ENCODE results near the gene FOXO4.

FOXO4 gene

DNA sequence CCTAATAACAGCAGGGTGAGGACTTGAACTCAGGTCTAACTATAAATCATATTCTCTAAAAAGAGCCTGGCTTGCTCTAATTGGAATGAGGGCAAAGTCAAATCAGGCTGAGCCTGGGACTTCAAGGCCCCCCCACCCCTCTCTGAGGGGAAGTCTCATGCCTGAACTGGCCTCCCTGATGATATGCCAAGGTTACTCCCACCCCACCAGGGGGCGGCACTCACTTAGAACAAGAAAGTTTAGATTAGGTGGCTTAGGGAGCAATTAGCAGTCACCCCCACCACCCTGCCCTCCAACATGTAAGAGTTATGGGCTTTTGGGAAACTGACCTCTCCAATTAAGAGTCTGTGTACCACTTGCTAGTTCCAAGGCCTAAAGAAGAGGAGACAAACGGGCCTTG, 2.7 kb downstream of the FOXO4 start:
- DNase-seq (ENCODE audit: low read depth, low spot score), result no peak
- no peak overlapping the region for H3K27ac ChIP-seq

DNA sequence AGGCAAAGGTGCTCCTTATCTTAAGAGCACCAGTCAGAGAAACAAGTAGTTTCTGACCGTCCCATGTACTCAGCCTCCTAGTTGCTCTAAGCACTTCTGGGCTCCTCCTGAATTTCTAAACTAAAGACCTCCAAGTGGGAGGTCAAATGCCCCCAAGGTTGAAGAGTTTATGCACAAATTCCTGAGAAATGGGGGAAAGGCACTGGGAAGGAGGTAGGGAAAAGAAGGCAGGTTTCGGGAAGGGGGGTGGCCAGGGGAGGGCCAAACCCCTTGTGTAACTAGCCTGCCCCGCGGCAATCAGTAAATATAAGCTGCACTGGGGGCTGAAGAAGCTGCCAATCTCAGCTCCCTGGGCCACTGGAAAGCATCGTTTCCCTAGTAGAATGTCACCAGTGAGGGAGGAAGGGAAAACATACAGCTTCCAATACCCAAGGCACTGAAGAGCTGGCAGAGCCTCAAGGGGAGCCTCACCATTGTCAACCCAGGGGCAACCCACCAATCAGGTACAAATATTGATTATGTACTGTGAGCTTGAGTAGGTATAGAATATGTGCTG, 3.4 kb downstream of the FOXO4 start:
- no peak overlapping the region for H3K27ac ChIP-seq
- DNase-seq (ENCODE audit: low read depth, low spot score), result no peak

DNA sequence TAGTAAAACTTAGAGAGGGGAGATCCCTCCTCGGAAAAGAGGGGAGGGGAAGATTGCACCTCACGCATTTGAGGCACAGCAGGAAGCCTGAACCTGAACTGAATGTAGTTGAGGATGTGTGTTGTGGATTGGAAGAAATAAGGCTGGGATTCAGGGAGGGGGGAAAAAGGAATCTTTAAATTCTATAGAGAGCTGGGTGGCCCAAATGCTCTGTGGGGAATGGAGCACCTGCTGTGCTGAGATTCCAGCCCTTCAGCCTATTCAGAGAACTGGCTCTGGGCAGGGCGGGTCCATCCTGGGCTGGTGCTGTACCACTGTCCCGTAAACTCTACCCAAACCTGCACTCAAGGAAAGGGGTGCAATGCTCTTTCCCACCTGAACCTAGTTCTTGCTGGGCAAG, 4.1 kb downstream of the FOXO4 start:
- H3K27ac ChIP-seq, result no peak overlapping the region

DNA sequence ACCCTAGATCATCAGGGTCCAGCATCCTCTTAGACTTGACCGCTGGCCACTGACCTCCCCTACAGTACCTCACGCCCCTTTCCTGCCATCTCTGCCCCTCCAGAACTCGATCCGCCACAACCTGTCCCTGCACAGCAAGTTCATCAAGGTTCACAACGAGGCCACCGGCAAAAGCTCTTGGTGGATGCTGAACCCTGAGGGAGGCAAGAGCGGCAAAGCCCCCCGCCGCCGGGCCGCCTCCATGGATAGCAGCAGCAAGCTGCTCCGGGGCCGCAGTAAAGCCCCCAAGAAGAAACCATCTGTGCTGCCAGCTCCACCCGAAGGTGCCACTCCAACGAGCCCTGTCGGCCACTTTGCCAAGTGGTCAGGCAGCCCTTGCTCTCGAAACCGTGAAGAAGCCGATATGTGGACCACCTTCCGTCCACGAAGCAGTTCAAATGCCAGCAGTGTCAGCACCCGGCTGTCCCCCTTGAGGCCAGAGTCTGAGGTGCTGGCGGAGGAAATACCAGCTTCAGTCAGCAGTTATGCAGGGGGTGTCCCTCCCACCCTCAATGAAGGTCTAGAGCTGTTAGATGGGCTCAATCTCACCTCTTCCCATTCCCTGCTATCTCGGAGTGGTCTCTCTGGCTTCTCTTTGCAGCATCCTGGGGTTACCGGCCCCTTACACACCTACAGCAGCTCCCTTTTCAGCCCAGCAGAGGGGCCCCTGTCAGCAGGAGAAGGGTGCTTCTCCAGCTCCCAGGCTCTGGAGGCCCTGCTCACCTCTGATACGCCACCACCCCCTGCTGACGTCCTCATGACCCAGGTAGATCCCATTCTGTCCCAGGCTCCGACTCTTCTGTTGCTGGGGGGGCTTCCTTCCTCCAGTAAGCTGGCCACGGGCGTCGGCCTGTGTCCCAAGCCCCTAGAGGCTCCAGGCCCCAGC, 5.2 kb downstream of the FOXO4 start:
- no peak overlapping the region for H3K27ac ChIP-seq
- DNase-seq (ENCODE audit: low read depth, low spot score), result no peak

More for the DNA sequence above, 4.1 kb downstream of the FOXO4 start:
- DNase-seq (ENCODE audit: low read depth, low spot score), result no peak

DNA sequence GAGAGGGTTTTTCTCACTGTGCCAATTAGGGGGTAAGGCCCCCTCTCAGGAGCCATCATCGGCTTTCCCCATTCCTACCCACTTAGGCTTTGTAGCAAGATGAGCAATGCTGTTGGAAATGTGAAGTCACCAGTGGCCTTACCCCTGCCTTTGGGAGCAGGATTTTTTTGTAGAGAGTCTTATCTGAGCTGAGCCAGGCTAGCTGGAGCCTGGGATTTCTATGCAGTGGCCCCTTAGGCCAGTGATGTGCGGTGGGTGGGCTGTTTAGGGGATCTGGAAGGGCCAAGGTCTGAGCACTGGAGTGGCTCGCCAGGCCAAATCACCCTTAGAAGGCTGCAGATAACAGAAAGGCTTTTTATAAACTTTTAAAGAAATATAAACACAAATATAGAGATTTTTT, 6.6 kb downstream of the FOXO4 start:
- no peak for DNase-seq (ENCODE audit: low read depth, low spot score)
- no peak overlapping the region for H3K27ac ChIP-seq

DNA sequence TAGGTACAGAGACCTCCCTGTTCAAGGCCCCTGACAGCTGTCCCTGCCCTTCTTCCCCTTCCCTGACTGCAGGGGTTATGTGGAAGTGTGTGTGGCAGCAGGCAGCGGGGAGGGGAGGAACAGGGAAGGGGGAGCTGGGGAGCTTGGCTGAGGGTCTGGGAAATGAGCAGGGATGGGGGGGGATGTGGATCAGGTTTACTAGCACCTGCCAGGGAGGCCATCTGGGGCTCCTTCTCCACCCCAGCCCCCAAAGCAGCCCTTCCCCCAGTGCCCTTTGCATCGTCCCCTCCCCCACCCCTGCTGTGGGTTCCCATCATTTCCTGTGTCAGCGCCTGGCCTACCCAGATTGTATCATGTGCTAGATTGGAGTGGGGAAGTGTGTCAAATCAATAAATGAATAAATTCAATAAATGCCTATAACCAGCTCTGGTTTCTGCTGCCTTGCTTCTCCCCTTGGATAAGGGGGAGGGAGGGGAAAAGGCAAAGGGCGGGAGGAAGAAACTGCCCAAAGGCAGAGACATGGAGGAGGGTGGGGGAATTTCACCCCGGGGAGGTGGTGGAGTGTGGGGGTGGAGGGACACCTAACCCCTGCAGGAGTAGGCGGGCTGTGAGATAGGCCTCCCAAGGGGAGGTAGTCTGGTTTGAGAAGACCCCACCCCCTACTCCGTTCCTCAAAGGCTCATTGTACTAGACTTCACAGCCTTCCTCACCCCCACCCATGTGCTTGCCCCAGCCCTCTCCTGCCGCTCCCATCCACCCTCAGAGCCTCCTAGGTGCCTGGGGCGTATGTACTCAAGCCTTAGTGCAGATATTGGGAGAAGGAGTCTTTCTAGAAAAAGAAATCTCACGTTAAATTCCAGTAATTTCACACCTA, 7.7 kb downstream of the FOXO4 start:
- DNase-seq (ENCODE audit: low read depth, low spot score), result no peak
- no peak overlapping the region for H3K27ac ChIP-seq

DNA sequence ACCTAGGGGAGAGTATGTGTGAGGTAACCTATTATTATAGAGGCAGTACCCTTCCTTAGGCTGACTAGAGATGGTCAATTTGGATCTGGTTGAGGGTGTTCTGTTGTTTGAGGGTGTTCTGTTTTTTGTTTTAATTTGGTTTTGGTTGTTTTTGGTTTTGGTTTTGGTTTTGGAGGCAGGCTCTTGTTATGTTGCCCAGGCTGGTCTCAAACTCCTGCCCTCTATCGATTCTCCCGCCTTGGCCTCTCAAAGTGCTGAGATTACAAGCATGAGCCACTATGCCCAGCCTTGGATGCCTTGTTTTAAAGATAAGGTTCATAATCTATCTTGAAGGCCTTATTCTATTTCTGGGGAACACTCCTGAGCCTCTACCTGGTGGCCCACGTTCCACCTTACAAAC, 10.0 kb downstream of the FOXO4 start:
- H3K27ac ChIP-seq, result no peak overlapping the region
- no peak for DNase-seq (ENCODE audit: low read depth, low spot score)

DNA sequence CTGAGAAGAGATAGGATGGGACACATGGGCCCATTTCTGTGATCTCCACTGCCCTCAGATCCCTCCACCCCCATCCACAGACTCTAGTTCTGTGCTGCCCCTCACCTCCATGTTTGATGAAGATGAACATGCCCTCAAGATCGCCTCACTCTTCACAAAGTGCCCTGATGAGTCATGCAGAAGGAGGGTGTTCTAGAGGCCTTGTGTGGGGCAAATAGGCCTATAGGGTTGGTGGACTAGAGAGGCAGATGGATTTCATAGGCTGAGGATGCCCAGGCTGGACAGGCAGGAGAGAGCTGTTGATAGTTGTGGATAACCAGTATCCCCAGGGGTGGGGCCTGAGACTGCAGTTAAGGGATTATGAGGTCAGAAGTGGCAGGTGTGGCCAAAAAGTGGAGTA, 10.8 kb downstream of the FOXO4 start, which contains the start of gene CXorf65:
Gene CXorf65 (minus strand): TSS at position 314 of the 400 bp plus-strand sequence. CDS start 184 bp downstream, at position 130.
- DNase-seq (ENCODE audit: low read depth, low spot score), result no peak
- H3K27ac ChIP-seq, result no peak within 1 kb of the TSS

DNA sequence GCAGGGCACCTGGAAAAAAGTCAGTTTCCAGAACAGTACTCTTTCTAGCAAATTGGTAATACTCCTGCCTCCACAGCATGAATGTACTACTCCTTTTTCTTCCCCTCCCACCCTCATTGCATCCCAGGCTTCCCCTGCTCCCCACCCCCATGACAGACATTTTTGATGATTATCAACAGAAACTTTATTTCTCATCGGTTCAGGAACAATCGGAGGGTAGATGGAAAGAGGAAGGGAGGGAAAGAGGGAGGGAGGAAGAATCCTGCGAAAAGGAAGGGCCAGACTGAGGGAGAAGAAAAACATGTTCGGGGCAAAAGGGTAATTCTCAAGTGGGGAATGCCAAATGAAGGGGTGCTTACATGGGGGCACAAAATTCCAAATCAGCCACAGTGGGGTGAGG, 11.6 kb downstream of the FOXO4 start:
- no peak overlapping the region for H3K27ac ChIP-seq
- DNase-seq (ENCODE audit: low read depth, low spot score), result no peak

DNA sequence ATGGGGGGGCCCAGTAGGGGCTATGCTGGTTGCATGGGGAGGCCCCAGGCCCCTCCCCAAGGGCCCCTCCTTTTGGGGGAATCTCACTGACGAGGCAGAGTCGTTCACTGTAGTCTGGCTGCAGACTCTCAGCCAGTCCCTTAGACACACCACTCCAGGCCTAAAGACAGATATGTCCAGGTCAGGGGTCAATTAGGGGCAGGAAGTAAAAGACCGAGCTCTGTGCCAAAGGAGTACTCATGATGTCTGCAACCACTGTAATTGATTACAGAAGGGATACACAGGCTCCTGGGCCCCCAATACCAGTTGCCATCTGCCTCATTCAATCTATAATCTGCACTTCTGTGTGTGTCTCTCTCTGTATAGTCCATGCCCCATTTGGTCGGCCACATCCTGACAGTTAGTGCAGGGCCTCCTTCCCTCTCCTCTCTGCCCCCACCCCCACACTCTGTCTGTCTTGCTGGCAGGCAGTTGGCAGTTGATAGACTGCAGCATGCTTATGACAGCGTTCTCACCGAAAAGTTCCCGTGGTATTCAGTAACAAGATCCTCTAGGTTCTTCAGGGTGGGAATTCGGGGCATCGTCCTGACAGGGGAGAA, 12.2 kb downstream of the FOXO4 start:
- no peak for DNase-seq (ENCODE audit: low read depth, low spot score)
- no peak overlapping the region for H3K27ac ChIP-seq

DNA sequence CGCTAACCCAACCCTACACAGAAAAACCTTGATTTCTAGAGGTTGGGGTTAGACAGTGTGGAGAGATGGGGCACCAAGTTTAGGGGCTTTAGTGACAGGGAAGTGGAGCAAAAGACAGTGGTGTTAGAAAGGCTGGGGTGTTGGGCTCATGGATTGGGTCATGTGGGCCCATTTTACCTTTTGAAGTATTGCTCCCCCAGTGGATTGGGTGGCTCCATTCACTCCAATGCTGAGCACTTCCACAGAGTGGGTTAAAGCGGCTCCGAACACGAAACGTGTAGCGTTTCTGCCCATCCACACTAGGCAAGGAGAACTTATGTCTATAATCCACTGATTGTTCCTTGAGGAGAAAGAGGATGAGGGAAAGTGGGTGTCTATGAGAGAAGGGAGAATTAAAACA, 13.4 kb downstream of the FOXO4 start:
- no peak for DNase-seq (ENCODE audit: low read depth, low spot score)
- H3K27ac ChIP-seq, result no peak overlapping the region

DNA sequence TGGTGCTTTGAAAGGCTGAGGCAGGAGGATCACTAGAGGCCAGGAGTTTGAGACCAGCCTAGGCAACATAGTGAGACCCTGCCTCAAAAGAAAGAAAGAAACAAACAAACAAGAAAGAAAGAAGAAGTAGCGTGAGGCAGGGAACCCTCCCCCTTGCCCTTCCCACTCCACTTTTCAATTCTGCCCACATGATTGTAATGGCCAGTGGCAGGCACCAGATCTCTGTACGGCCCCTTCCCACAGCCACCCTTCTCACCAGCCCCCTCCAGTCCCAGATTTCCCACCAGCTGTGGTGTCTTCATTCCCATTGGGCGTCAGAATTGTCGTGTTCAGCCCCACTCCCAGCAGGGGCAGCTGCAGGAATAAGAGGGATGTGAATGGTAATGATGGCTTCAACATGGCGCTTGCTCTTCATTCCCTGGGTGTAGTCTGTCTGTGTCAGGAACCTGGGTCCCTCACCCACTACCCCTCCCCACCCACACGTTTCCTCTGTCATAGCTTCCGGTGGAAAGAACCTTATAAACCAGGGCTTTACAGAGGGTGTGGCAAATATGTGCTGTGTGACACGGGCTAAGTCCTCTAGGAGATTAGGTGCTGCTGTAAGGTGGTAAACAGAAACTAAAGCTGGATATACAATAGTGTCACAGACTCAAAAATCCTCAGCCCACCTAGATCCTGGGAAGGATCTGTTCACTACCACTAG, 15.6 kb downstream of the FOXO4 start, which contains the start of gene IL2RG:
Gene IL2RG (minus strand): TSS at position 437 of the 703 bp plus-strand sequence. CDS start 38 bp downstream, at position 399.
- no peak for DNase-seq (ENCODE audit: low read depth, low spot score)
- H3K27ac ChIP-seq, result no peak within 1 kb of the TSS

DNA sequence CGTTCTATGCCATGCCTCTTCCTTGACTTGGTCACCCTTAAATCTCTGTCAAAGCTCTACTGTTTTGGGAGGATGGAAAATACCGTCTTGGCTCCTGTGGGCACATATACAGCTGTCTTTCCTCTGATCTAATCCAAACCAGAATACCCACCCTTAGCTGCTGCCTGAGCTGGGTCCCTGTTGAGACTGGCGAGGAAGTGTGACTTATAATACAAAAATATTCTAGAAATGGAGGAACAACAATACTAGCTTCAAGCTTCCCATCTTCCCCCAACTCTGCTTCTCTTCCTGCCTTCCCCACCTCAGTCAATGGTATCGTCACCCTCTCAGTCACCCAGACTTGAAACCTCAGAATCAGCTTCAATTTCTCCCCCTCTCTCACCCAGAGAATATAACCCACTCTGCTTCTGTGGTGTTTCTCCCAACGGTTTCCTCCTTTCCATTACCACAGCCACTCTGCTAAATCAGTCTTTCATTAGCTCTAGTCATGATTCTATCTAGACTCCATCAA, 16.3 kb downstream of the FOXO4 start:
- no peak for DNase-seq (ENCODE audit: low read depth, low spot score)
- H3K27ac ChIP-seq, result no peak overlapping the region

DNA sequence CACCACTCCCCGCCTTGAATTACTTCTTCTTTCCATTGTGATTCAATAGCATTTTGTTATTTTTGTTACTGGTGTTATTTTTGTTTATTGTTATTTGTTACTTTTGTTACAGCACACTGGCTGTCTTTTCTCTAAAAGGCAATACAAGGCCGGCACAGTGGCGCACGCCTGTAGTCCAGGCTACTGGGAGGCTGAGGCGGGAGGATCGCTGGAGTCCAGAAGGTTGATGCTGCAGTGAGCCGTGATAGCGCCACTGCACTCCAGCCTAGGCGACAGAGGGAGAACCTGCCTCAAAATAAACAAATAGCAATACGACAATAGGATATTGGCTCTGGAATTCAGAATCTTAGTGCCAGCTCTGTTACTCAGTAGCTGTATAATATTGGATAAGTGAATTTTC, 21.7 kb downstream of the FOXO4 start:
- no peak for DNase-seq (ENCODE audit: low read depth, low spot score)
- no peak overlapping the region for H3K27ac ChIP-seq

DNA sequence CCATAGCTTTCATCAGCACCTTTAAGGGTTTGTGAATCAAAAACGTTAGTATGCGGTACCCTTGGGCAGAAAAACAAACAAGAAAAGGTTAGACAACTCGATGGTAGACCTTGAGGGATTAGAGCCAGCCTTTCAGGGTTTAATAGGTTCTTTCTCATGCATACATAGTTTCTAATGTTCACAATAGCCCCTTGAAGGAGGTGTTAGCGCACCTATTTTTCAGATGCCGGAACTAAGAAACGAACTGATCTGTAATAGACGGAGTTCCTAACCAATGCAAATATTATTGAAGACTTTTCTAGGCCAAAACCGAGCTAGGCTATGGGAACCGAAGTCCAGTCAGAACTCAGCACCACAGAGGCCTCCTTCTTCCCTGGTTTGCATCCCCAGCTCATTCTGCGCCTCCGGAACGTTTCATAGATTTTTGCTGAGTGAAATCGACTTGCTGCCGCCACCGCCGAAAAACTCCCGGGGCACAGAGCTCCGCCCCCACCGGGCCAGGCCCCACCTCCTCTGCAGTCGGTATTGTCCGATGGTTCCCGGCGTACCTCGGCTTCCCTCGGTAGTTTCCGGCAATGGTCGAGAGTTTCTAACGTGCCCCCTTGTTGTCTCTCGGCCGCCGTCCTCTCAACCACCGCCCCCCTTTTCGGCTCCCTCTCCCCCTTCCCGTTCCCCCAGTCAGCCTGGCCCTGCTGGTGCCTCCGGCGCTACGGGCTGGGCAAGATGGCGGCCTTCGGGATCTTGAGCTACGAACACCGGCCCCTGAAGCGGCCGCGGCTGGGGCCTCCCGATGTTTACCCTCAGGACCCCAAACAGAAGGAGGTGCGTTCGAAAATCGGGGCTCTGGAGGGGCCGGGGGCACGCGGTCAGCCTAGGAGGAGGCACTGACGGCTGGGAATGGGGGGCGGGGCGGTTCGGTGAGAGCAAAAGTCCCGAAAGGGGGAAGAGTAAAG, 22.7 kb downstream of the FOXO4 start, which contains the start of gene MED12:
Gene MED12 (plus strand): TSS at position 565 of the 953 bp plus-strand sequence. CDS start 159 bp downstream, at position 724.
- no peak for DNase-seq (ENCODE audit: low read depth, low spot score)
- peak within 1 kb of the TSS; percentile 12 for H3K27ac ChIP-seq

DNA sequence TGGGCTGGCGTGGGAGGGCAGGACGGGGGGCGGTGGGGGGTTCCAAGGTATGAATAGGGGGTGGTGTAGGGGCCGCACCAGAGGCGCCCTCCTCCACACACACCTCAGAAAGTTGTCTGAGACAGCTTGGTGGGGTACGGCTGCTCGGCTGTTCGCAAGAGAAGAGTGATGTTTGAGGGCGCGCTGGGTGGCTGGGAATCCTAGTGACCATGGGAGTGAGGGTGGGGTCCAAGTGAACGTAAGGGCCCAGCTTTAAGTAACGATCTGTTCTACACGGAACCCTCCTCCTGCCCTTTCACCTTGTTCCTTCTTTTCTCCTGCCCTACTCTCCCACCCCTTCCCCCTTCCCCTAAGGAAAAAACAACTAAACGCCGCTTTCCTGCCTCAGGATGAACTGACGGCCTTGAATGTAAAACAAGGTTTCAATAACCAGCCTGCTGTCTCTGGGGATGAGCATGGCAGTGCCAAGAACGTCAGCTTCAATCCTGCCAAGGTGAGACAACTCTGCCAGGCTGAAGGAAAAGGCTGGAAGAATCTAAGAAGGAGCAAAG, 23.4 kb downstream of the FOXO4 start:
- H3K27ac ChIP-seq, result peak overlapping the region; percentile 12
- DNase-seq (ENCODE audit: low read depth, low spot score), result no peak

DNA sequence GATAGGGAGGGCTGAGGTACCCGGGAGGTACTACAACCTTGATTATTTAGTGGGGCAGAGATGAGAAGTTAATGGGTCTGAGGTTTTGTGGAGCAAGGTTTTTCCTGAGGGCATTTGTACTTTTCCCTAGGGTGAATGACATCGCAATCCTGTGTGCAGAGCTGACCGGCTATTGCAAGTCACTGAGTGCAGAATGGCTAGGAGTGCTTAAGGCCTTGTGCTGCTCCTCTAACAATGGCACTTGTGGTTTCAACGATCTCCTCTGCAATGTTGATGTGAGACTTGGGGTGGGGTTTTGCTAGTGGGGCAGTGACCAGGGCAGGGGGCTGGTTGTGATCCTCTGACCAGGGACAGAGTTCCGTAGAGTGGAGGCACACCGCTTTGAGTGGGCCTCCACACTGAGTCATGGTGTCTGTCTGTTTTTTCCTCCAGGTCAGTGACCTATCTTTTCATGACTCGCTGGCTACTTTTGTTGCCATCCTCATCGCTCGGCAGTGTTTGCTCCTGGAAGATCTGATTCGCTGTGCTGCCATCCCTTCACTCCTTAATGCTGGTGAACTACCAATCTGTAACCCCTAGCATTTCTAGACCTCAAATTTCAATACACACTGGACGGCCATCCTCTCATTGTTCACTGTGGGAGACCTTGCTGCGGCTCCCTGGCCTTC, 32.6 kb downstream of the FOXO4 start:
- no peak for DNase-seq (ENCODE audit: low read depth, low spot score)
- no peak overlapping the region for H3K27ac ChIP-seq
